ENCODE data around the gene GPX7.

- TF ChIP-seq ZFP3 (CRISPR knock-in tag; IDR thresholded peaks at IDR 0.05) (no peak), ZFP30 (CRISPR knock-in tag; IDR thresholded peaks at IDR 0.05) (no peak), PATZ1 (CRISPR knock-in tag; IDR thresholded peaks at IDR 0.05; ENCODE audit: borderline replicate concordance) (no peak), ARNTL (CRISPR knock-in tag; IDR thresholded peaks at IDR 0.05; ENCODE audit: borderline replicate concordance, low read depth) (no peak), TOX (CRISPR knock-in tag; IDR thresholded peaks at IDR 0.05; ENCODE audit: borderline replicate concordance) (no peak), ZNF8 (CRISPR knock-in tag; IDR thresholded peaks at IDR 0.05) (no peak), OSR1 (CRISPR knock-in tag; IDR thresholded peaks at IDR 0.05) (no peak)
Measured at GRCh38 chr1:52657702-52658101, 55.5 kb downstream of the GPX7 start.
